Measurements from ENCODE around the gene PRR18.
A peak's percentile ranks its signal among the peaks of the same experiment; 100 is the strongest.

PRR18 gene

DNA sequence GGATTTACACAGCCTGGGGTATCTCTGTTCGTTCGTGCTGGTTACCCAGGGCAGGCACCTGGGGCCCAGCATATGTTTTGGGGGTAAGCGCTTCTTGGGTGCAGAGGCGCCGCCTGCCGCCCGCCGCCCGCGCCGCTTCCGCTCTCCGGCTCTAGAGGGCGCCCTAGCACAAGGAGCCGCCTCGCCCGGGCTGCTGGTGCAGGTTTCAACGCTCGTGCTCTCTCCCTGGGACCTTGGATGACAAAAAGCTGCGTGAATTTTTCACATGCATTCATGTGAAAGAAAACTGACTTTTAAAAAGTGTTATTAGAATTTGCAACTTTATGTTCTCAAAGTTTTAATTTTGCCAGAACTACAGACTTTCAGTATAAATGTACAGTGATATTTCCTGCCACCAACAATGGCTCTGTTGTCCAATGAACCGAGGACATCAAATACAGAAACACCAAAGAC lies 32.5 kb downstream of the PRR18 start:
- peak; percentile 44 to 68 for DNase-seq (ENCODE audit: low read depth in 2 of 2)

DNA sequence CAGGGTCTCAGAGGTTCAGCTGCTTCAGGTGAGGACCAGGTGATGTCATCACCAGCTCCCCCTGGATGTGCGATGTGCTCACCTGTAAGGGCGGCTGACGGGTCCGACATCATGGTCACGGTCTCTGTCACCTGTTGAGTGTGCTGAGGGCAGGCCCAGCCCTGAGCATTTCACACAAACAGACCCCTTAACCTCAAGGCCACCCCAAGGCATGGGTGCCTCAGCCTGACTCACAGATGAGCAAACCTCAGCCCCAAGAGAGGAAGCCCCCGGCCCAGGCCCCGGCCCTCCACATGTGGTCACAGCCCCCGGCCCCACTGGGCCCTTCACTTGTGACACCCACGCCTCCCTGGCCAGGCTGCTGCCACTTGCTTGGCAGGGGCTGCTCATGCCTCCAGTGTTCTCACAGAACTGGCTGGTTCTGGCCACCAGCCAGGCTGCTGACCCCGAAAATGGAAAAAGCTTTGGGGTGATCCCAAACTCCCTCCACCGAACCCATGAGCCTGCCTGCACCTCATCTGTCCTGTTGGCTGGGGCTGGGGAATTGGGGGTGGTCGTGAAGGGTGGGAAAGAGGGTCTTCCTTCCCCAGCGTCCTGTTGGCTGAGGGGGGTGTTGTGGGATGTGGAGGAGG lies 33.3 kb downstream of the PRR18 start:
- no peak for DNase-seq (ENCODE audit: low read depth in 2 of 2)

DNA sequence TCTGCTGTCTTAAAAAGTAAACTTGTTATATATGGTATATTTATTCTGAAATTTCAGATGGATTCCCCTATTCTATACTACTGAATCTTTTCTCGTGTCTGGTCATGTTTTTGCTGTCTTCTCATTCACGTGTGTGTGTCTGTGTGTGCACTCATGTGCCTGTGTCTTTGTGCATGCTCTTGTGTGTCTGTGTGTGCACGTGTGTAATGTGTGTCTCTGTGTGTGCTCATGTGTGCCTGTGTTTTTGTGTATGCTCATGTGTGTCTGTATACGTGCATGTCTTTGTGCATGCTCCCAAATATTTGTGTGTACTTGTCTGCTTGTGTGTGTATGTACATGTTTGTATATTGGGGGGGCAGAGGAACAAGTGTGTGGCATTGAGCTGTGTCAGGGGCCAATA lies 34.0 kb downstream of the PRR18 start:
- no peak for DNase-seq (ENCODE audit: low read depth in 2 of 2)

DNA sequence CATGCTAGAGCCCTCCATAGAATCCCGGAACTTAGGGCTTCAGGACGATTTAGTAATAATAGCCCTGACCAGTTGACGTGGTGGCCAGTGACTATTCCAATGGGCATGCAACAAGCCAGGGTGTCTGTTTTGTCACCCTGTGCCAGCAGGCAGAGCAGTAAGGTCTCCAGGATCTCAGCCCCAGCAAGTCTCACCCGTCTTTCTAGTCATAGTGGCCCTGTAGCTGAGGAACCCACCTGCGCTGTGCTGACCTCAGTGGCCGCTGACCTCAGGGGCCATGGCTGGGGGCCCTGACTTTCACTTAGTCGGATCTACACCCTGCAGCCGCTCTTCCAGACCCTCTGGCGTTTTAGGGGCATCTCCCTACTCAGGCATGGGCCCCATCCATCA lies 36.8 kb downstream of the PRR18 start:
- DNase-seq (ENCODE audit: low read depth in 2 of 2): no peak

DNA sequence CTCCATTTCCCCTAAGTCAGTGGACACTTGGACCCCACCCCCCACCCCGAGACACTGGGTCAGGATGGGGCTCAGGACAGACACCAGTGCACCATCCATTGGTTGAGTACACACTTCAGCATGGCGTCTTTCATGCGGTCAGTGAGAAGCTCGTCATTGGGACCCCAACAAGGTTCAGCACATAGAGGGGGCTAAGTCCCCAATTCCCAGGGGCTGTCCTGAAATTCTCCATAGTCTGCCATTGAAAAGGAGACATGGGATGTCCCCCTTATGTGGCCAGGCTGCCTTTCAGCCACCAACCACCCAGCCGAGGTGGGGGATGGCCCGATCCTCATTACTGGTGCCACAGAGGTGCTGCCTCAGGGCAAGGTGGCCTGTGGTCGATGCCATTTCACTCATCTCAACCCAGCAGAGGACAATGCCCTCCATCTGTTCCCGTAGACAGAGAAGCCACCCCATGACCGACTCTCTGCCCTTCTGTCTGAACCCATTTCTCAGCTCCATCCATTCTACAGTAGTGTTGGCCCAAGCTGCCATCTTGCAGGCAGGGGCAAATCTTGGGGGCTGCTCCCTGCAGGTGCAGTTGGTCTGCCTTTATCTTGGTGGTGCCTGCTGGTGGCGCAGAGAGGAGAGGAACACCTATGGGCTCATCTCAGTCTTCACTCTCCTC lies 37.4 kb downstream of the PRR18 start:
- DNase-seq (ENCODE audit: low read depth in 2 of 2): no peak

DNA sequence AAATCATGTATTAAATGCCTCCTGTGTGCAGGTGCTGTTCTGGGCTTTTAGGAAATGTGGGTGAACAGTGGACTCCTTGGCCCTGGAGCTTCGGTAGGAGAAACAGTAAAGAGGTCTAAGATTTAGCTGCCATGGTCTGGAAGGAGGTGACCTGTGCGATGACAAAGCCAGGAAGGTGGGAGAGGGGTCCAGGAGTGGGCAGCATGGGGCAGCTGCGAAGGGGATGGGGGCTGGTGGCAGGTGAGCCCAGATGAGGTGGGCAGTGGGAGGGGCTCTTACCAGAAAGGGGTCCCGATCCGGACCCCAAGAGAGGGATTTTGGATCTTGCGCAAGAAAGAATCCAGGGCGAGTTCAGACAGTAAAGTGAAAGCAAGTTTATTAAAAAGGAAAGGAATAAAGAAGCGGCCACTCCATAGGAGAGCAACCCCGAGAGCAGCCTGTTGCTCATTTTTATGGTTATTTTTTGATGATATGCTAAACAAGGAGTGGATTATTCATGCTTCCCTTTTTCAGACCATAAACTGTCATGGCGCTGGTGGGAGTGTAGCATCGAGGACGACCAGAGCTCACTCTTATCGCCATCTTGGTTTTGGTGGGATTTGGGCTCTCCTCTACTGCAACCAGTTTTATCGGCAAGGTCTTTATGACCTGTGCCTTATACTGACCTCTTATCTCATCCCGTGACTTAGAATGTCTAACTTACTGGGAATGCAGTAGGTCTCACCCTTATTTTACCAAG lies 38.7 kb downstream of the PRR18 start:
- DNase-seq (ENCODE audit: low read depth in 2 of 2): no peak

DNA sequence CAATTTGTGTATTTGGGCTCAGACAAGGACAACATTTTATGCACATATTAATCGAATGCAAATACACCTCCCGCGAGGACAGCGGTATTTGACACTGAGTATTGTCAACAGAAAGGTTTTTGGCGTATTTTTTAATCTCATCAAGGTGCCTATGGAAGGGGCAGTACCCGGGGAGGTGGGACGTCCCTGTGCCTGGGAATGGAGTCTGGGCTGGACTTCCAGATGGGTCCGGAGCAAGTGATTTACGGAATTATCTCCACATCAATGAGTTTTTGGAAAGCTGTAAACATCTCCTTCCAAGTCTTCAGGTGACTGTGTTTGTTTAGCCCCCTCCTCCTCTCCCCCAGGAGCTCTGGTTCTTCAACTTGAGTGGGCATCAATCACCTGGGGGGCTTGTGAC lies 39.8 kb downstream of the PRR18 start:
- no peak for DNase-seq (ENCODE audit: low read depth in 2 of 2)

DNA sequence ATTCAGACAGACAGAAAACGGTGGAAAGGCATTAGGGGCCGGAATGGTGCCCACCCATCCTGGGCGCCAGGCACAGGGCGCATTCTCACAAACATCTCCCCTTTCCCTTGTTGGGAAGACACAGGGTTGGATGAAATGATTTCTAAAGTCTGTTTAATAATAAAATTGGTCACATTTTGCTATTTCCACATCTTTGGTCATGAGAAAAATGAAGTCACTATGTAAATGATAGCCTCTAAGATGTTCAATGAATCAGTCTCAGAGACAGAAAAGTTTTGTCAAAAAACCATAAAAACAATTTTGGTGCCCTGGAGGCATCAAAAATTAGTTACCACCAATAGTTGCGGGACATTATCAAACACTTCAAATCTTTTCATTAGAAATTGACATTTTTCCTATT lies 40.7 kb downstream of the PRR18 start:
- DNase-seq (ENCODE audit: low read depth in 2 of 2): no peak

DNA sequence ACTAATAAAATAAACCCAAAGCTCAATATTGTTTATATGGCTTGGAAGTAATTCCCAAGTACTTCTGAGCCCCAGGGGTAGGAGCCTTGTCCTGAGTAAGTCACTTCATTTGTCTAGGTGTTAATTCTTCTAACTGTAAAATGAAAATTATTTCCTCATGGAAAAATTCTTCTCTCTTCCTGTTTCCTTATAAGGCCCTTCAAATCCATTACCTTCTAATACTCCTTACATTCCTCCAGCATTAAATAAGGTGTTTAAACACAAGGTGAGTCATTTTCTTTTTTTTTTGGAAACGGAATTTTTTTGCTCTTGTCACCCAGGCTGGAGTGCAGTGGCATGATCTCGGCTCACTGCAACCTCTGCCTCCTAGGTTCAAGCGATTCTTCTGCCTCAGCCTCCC lies 41.9 kb downstream of the PRR18 start:
- DNase-seq (ENCODE audit: low read depth in 2 of 2): no peak

DNA sequence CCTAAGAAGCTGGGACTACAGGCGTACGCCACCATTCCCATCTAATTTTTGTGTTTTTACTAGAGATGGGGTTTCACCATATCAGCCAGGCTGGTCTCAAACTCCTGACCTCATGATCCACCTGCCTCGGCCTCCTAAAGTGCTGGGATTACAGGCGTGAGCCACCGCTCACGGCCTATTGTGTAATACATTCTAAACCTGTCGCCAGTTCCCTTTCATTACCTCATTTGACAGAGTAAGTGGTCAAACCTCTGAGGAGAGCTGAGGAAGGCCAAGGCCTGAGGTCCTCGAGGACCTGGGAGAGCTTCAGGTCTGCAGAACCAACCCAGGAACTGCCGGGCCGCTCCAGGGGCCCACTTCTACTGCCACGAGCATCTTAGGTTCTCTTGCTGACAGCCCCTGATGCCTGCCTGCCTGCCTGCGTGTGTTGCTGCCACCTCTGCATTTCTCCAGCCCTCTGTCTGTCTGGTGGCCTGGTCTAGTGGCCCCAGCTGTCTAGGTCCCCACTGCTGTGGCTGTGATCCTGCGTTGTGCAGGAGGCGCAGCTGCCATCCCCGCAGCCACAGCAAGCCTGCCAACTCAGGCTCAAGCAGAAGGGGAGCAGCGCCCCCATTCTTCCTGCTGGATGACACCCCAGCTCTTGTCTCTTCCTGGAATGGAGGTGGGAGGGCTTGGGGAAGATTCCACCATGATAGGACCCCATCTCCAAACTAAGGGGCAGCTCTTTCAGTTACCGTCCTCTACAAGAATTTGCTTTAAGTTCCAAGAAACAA lies 45.3 kb downstream of the PRR18 start:
- DNase-seq (ENCODE audit: low read depth in 2 of 2): no peak

DNA sequence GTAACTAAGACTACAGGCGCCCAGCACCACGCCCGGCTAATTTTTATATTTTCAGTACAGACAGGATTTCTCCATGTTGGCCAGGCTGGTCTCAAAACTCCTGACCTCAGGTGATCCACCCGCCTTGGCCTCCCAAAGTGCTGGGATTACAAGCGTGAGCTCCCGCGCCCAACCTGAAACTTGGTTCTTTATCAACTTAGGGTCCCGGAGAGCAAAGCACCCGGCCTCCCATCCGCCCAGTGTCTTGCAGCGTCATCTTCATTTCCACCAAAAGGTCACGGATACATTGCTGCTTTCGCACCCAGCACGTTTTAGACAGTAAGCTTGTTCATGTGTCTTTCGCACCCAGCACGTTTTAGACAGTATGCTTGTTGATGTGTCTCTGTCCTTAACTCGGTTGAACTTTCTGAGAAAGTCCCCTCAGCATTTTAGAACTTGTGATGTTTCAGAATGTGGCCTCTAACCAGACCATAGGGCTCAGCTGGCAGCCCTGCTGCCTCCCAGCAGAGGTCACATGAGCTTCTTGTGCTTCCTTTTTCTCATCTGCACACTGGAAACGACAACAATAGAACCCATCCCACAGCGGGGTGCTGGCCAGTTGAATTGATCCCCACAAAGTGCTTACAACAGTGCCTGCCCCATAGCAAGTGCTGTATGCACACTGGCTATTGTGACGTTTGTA lies 48.8 kb downstream of the PRR18 start:
- no peak for DNase-seq (ENCODE audit: low read depth in 2 of 2)

DNA sequence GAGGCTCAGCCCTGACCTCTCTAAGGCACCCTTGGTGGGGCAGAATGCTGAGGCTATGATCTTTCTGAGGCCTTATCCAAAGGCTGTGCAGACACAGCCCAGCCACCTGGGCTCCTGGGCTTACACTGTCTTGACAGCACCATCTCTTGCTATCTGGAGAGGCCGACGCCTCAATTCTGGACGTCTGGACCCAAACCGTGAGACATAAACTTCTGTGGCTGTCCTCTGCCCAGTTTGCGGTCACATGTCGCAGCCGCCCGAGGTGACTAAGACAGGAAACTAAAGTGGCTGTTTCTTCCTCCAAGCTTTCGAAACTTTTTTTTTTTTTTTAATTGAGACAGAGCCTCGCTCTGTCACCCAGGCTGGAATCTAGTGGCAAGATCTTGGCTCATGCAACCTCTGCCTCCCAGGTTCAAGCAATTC lies 49.3 kb downstream of the PRR18 start:
- DNase-seq (ENCODE audit: low read depth in 2 of 2): peak in 1 of 2 donors; percentile 38

DNA sequence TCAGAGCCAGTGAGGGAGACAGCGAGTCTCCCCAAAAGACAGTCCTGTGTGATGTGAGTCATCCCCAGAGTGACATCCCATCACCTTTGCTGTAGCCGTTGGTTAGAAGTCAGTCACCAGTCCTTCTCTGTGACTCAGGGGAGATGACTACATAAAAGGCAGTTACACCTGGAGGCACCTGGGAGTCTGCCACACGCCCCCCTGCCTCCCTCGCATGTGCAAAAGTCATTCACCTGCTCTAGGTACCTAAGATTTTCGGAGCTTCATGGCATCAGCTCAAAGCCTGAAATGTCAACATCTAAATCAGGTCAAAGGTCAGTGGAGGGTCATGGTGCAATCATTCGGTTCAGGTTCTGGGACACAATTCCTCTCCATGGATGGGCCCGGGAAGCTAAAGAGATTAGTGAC lies 50.3 kb downstream of the PRR18 start:
- DNase-seq (ENCODE audit: low read depth in 2 of 2): peak in 1 of 2 donors; percentile 23
